GM12864 (cell line): ENCODE measurements around the gene AZIN2.

Experiments used
- DNase-seq: peaks from one replicate; pipeline ENCODE4 v3.0.0-alpha.2; 2011; ENCODE audit warnings: low read depth
- H3K4me3 ChIP-seq: 2 replicates; pipeline ENCODE4 v1.5.1; 2011; ENCODE audit warnings: mild to moderate bottlenecking, low read depth, low read length, control low read depth
- TF ChIP-seq, protein P1 (sequence below): IDR thresholded peaks from 2 replicates; pipeline ENCODE4 v1.5.1; 2011; ENCODE audit warnings: low read depth, mild to moderate bottlenecking, moderate library complexity, low read length, control low read depth, inconsistent platforms; ENCODE audit errors: missing control alignments

The AZIN2 gene

DNA sequence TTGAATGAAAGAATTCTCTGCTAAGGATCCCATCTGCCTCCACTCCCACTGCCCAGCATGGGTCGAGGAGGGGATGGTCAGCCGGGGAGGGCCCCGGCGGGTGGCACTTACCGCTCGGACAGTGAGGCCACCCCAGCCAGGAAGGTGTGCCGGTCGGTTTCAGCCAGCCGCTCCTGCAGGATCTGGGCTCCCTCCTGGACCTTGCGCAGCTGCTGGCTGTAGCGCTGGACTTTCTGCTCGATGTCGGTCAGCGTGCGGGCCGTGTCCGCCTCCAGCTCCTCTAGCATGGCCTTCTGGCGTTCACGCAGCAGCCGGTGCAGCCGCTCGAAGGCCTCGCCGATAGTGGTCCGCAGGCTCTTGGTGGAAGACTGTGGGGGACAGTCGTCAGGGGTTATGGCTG, 78.6 kb downstream of the AZIN2 start:
- TF ChIP-seq, protein P1, sequence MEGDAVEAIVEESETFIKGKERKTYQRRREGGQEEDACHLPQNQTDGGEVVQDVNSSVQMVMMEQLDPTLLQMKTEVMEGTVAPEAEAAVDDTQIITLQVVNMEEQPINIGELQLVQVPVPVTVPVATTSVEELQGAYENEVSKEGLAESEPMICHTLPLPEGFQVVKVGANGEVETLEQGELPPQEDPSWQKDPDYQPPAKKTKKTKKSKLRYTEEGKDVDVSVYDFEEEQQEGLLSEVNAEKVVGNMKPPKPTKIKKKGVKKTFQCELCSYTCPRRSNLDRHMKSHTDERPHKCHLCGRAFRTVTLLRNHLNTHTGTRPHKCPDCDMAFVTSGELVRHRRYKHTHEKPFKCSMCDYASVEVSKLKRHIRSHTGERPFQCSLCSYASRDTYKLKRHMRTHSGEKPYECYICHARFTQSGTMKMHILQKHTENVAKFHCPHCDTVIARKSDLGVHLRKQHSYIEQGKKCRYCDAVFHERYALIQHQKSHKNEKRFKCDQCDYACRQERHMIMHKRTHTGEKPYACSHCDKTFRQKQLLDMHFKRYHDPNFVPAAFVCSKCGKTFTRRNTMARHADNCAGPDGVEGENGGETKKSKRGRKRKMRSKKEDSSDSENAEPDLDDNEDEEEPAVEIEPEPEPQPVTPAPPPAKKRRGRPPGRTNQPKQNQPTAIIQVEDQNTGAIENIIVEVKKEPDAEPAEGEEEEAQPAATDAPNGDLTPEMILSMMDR, result no peak
- H3K4me3 ChIP-seq, result no peak overlapping the region
- no peak for DNase-seq

DNA sequence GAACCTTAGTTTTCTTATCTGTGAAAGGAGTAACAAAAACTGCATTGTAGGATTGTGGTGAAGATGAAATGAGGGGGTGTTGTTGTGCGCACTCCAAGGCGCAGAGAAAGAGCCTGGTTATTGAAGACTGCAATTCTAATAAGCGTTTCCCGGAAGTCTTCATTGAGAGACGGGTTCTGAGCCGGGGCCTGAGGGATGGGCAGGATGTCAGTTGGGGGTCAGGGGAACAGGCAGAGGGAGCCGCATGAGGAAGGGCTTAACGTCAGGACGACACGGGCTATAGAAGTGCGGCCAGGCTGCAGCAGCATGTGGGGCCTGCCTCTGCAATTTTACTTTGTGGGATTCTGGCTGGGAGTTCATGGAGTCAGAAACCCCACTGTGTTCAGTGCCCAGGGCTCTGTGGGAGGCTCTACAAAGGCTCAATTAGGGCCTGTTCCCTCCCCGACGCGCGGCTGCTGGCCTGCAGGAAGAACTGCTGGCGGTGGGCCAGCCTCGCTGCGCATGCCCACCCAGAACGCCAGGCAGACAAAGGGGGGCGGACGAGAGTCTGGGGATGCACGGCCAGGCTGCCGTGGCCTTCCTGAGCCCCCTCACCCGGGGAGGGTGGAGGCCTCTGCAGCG, 80.2 kb downstream of the AZIN2 start:
- TF ChIP-seq, protein P1, result no peak
- H3K4me3 ChIP-seq, result no peak overlapping the region
- DNase-seq, result no peak

DNA sequence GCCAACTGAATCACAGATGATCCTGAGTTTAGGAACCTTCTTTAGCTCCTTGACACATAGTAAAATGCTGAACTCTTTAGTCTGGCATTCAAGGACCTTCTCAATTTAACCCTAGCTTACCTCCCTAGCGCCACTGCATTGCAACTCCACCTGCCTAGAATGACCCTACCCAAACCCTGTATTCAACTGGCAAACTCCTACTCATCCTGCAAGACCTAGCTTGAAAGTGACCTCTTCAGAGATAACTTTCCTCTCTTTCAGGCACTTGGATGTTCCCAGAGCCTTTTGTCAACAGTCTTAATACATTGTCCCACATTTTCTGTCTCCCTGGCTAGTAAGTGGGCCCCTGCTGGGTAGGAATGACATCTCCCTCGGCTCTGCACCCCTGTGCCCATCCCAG, 81.2 kb downstream of the AZIN2 start:
- TF ChIP-seq, protein P1, result no peak
- H3K4me3 ChIP-seq, result no peak overlapping the region
- DNase-seq, result no peak

DNA sequence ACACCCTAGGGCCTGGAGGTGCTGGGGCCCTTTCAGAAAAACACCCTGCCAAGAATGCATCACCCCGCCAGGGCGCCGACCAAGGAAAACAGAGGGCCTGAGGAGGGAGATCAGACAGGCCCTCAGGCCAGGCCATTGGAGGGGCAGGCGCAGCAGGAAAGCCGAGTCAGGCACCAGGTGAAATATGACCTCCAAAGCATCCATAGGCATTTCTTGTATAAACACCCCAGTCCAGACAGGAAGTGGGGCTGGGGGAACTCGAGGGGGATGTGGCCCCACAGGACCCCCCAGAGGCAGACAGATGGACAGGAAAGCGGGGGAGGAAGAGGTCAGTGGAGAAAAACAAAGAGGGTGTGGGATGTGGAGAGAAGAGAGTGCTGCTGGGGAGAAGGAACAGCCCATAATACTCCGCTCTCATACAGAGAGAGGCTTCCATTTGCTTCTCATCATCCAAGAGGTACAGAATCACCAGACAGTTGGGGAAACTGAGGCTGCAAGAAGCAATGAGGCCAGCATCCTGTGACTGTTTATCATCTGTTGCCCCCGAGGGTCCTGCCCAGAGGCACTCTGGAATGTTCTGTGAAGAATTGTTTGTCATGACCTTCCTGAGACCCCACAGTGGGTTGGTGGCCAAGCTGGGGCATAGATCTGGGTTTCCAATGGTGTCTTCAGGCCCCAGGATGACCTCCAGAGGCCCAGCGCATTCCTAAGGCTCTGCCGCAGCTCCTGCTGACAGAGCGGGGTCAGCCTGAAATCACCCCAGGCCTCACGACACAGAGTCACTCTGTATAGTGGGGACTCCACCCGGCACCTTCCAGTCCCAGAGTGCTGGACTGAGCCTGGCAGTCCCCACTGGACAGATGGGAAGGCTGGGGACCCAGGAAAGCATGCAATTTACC, 82.9 kb downstream of the AZIN2 start:
- H3K4me3 ChIP-seq, result no peak overlapping the region
- TF ChIP-seq, protein P1, result no peak

DNA sequence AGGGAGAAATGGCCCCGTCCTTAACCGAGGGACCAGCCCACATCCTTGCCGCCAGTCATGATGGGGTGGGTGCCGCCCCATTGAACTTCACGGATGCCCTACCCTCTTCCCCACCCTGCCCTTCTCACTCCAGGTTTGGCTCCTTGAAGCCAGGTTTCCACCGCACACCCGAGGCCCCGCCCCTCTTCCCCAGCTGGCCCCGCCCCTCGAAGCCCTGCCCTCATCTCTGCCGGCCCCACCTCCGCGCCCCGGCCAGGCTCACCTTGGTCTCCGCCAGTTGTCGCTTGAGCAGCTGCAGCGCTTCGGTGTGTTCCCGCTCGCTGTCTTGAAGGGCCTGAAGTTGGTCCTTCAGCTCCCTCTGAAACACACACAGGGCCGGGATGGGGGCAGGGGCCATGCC, 84.3 kb downstream of the AZIN2 start:
- TF ChIP-seq, protein P1, result no peak
- DNase-seq, result no peak

More for the DNA sequence above, 82.9 kb downstream of the AZIN2 start:
- no peak for DNase-seq

DNA sequence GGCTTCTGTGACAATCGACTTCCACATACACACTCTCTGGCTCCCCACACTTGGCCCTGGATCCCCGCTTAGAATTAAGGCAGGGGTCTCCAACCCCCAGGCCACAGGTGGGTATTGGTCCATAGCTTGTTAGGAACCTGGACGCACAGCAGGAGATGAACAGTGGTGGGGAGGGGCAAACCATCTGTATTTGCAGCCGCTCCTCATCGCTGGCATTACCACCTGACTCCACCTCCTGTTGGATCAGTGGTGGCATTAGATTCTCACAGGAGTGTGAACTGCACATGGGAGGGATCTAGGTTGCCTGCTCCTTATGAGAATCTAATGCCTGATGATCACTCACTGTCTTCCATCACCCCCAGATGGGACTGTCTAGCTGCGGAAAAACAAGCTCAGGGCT, 84.9 kb downstream of the AZIN2 start:
- TF ChIP-seq, protein P1, result no peak
- H3K4me3 ChIP-seq, result no peak overlapping the region
- no peak for DNase-seq

More for the DNA sequence above, 84.3 kb downstream of the AZIN2 start:
- H3K4me3 ChIP-seq, result no peak overlapping the region
